NCI-H146 treated with DMSO at 0.1 percent for 48 hours (cell line): Measurements from ENCODE around the gene TAF4.
"Not testable (repeated sequence)": the region's sequence is repeated elsewhere in the genome, so short reads cannot be mapped to it uniquely, and the experiment has no call there.

Source experiments
- DNase-seq: peaks from one replicate; lab custom pipeline; 2025; ENCODE audit not compliant: unreplicated experiment; lab: John Stamatoyannopoulos, UW

TAF4 gene

DNA sequence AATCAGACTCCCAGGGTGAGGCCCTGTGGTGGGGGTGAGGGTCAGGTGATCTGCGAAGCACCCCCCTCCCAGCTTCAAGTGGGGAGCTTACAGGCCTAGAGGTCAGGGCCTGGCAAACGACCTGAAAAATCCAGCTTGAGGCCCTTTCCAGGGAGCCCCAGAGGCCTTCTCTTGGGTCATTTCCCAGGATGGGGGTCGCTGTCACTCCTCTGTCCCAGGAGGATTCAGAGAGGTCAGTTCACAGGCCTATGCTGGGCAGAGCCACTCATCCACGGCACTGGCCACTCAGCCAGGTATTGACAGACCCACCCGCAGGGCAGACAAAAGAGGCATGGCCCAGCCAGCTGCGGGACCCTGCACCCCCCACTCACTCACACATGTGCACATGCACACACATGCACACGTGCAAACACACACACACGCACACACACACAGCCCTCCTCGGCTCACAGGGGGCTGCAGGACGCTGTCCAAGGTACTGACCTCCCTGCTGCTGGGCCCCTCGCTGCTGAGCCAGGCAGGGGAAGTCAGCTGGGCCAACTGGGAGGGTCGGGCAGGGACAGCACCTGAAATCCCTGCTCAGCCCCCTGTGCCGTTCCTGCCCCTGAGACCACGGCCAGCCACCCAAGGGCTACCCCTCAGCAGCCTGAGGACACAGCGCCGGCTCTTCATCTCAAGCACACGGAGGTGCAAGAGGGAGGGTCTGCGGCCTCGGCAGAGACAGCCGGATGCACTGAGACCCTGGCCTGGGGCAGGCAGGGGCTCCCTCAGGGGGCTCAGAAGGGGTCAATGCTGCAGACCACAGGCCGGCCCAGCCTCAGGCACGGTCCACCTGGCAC lies 113.8 kb downstream of the TAF4 start:
- no peak for DNase-seq

GRCh38 chr20:61950641-61951071 lies 115.0 kb downstream of the TAF4 start:
- no peak for DNase-seq

GRCh38 chr20:61949714-61950640 lies 115.7 kb downstream of the TAF4 start:
- no peak for DNase-seq

DNA sequence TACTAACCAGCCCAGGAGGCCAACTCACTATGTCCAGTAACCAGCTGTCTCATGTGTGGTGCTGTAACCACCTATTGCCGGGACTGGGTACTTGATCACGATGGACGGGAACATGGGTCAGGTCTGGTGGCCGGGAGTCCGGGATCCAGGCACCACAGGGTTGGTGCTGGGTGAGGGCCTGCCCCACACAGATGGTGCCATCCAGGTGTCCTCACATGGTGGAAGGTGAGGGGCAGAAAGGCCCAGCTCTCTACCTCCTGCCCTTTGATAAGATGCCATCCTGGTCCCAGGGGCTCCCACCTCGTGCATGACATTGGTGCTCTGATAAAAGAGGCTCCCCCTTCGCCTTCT lies 116.3 kb downstream of the TAF4 start:
- no peak for DNase-seq

GRCh38 chr20:61948586-61949362 lies 116.9 kb downstream of the TAF4 start:
- DNase-seq, result no peak

- DNase-seq, result not testable (repeated sequence)
Measured at GRCh38 chr20:61948056-61948455, 117.6 kb downstream of the TAF4 start.

- not testable (repeated sequence) for DNase-seq
Measured at GRCh38 chr20:61945495-61945894, 120.2 kb downstream of the TAF4 start.

GRCh38 chr20:61944967-61945366 lies 120.7 kb downstream of the TAF4 start:
- not testable (repeated sequence) for DNase-seq

GRCh38 chr20:61942526-61942925 lies 123.2 kb downstream of the TAF4 start:
- no peak for DNase-seq

DNA sequence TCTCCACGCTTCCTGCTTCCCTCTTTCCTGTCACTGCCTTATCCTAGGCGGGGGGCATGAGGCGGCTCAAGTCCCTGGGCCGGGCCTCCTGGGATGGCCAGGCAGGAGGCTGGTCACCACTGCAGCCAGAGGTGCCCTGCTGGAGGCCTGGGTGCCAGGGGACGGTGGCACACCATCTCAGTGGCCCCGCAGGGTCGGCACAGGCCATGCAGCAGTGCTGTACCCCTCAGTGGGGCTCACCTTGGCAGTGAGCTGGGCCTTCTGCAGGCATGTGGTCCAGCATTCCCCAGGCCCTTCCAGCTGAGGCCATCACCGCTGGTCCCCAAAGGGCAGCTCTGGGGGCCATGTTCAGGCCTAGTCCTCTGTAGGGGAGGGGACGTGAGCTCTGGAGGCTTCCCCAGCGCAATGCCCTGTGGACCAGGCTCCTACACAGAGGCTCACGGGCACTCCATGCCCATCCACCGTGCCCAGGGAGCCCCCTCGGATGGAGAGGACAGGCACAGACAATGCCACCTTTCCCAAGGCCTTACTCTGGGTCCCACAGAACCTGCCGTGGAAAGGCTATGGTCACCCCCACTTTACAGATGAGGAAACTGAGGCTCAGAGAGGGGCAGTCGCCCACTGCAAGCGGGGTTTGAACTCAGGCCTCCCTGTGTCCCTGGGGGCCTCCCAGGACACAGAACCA lies 123.8 kb downstream of the TAF4 start:
- no peak for DNase-seq

DNA sequence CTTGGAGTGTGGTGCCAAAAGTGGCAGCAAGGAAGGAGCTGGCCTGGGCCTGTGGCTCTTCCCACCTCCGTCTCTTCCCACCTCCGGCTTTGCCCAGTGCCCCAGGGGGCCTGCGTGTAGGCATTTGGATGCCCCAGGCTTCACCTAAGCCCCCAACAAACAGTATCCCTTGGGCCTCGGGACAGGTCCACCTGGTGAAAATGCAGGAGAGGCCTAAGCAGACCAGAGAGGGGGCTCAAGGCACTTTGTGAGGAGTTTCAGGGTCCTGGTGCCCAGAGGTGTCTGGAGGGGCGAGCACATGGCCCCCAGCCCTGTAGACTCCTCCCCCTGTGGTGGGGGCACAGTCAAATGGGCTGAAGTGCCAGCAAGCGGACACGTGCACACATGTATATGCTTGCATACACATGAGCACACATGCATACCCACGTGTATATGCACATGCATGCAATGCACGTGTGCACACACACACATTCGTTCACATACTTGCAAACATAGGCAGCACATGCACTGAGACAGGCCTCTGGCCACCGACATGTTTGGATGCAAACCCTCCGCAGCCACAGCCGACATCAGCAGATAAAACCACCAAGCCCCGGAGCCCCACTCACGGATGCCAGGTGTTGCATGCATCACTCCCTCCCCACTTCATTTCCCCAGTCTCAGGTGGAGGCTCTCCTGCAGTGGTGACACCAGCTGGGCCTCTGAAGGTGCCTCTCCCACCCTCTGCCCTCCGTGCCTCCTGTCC lies 124.5 kb downstream of the TAF4 start:
- DNase-seq, result no peak

DNA sequence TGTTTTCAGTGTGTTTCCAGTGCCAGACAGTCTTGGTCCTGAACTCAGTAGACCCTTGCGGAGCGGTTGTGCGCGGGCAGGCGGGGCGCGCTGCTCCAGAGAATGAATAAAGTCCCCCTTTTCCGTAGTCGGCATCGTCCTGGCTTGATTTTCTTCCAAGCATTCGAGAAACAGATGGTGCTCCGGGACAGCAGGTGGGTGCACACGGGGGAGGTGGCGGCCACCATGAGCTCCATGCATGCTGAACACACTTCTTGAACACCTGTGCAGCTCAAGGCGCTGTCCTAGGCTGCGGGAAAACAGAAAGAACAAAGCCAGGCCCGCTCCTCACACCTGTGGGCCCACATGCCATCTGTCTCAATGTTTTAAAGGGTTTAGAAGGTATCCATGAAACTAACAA lies 125.2 kb downstream of the TAF4 start:
- no peak for DNase-seq

- no peak for DNase-seq
Measured at GRCh38 chr20:61939691-61940360, 125.9 kb downstream of the TAF4 start.

- no peak for DNase-seq
Measured at GRCh38 chr20:61938839-61939690, 126.6 kb downstream of the TAF4 start.

DNA sequence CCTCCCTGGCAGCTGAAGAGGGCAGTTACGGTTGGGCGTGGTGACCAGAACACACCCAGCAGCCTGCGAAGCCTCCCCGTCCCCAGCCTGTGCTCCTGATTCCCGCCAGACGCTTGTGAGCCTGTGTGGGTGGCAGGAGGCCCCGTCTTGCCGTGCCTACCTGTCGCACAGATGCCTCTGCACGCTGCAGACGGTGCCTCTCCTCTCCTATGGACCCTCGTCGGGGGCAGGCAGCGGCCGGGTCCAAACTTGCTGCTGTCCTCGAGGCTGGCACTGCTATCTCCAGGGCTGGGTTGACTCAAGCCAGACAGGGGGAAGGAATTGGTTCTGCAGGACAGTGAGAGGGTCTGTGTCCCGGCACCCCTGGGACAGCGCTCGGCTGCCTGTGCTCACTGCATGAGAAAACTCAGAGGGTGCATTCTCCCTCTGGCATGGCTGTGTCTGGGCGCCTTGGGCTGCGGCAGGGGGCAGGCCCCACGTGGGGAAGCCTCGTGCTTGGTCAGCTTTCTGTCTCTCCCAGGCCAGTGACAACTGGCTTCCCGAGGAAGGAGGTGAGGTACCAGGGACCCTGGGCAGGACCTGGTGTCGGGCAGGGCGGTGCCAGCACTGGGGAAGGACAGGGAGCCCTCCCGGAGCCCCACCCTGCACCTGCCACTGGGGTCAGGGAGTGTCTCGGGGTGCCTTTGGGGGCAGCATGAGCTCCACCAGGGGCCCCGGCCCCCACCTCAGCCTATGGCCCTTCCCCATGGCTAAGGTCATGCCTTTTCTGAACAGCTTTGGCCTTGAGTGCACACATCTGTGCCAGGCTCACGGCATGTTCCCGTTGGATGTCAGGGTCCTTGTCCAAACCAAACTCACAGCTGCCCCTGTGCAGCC lies 127.5 kb downstream of the TAF4 start:
- no peak for DNase-seq

DNA sequence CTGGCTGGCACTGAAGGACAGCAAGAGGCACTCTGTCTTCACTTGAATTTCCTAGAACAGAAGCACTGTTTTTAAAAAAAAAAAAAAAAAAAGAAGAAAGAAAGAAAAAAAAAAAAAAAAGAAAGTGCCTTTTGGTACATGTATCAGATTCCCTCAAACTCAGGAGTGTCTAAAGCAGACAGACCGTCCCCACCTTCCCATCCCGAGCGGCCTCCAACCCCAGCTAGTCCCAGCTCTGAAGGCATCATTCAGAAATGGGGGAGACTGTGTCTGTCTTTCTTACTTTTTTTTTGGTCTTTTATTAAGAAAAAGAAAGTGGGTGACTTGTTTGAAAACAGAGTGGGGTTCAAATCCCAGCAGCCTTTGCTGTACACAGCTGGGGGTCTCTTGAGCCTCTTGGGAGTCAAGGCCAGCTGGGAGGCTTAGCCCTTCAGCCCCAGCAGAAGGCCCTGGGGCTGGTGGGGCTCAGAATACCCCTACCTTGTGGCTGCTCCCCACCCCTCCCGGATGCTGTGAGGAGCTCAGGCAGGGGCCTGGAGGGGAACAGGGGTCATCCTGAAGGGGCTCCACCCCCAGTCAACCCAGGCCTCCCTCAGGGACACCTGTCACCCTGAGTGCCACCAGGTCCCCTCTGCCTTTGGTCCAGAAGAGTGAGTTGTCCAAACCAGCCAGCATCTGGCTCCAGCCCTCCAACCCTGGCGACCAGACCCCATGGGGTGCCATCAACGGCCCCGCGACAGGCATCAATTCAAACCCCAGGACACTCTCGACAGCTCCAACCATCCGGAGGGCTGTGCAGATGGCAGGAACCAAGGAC lies 128.3 kb downstream of the TAF4 start:
- DNase-seq, result no peak

DNA sequence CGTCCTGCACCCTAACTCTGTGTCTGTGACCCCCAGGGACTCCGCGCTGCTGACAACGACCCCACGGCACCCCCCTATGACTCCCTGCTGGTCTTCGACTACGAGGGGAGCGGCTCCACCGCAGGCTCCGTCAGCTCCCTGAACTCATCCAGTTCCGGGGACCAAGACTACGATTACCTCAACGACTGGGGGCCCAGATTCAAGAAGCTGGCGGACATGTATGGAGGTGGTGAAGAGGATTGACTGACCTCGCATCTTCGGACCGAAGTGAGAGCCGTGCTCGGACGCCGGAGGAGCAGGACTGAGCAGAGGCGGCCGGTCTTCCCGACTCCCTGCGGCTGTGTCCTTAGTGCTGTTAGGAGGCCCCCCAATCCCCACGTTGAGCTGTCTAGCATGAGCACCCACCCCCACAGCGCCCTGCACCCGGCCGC lies 129.0 kb downstream of the TAF4 start:
- no peak for DNase-seq
